Measurements from ENCODE around the gene CFAP20DC. TPM values are rescaled to one million over a fixed set of nuclear protein-coding genes. Genes with fewer than 3 reads are reported as not detected.

Gene CFAP20DC
- total and polyA plus RNA-seq, 2 of the 4 experiments (the other 2 are of a cell fraction): 1.2 to 1.6 TPM

DNA sequence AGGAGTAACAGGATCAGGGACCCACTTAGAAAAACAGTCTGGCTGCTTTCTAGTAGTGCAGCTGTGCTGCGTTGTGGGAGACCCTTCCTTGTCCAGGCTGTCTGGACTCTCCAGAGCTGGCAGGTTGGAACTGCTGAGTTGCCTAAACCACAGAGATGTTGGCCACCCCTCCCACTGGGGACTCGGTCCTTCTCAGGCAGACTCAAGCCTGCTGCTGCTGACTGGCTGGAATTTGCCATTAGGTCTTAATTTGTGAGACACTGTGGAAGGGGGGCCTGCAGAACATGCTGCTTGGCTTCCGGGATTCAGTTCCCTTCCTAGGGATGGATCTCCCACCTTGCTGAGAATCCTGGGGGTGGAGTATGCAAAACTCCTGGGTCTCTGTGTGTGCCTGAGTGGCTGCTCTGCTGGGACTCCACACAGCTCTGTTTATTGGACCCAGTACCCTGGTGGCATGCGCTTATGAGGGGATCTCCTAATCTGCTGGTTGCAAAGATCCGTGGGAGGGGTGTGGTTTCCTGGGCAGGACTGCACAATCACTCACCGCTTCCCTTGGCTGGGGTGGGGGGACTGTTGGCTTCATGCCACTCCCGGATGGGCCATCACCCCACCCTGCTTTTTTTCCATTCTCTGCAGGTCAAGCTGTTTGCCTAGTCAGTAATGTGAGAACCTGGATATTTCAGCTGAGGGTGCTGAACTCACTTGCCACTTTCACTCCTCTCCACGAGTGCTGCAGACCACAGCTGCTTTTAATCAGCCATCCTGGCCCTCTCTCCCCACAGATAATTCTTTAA is 150.5 kb downstream of the CFAP20DC start:
- no peak for DNase-seq

More for the DNA sequence above, 150.5 kb downstream of the CFAP20DC start:
- Histone ChIP-seq H2BK120ac (ENCODE audit: low read depth, low read length) (no peak overlapping the region), H2AFZ (replicated peaks; ENCODE audit: low read length, poor library complexity) (peak overlapping the region; percentile 33), H3K4ac (ENCODE audit: low read depth, low read length) (no peak overlapping the region), H3K36me3 (ENCODE audit: control insufficient read depth, insufficient read depth, low read length) (no peaks in the 10 kb centered on the region), H4K91ac (ENCODE audit: insufficient read depth, low read depth, low read length) (no peak overlapping the region), H2BK20ac (ENCODE audit: low read depth, low read length) (no peak overlapping the region), H2AK5ac (ENCODE audit: low read depth, low read length) (no peak overlapping the region), H2AK9ac (replicated peaks; ENCODE audit: low read depth, low read length, poor library complexity) (no peak overlapping the region), H3K9me3 (ENCODE audit: control insufficient read depth, insufficient read depth, low read length) (no peaks in the 10 kb centered on the region), H3K27ac (ENCODE audit: insufficient read depth, low read length) (no peak overlapping the region), H3K4me3 (ENCODE audit: insufficient read depth, low read depth, low read length) (no peak overlapping the region), H3K4me2 (ENCODE audit: low read depth, low read length) (no peak overlapping the region), H3K23ac (ENCODE audit: low read depth, low read length) (no peak overlapping the region), H3K9ac (ENCODE audit: low read depth, low read length) (no peak overlapping the region), H4K20me1 (ENCODE audit: insufficient read depth, low read length) (no peaks in the 10 kb centered on the region), H3K4me1 (ENCODE audit: control insufficient read depth, insufficient read depth, low read length) (no peaks in the 10 kb centered on the region), H3K9me1 (ENCODE audit: insufficient read depth, low read length) (no peaks in the 10 kb centered on the region), H4K5ac (ENCODE audit: low read depth, low read length) (no peak overlapping the region), H2BK5ac (ENCODE audit: low read depth, low read length, poor library complexity, severe bottlenecking) (no peak overlapping the region), H4K8ac (ENCODE audit: low read depth in 2 of 2, low read length in 2 of 2) (no peak overlapping the region), H3K14ac (replicated peaks; ENCODE audit: low read depth, low read length) (no peak overlapping the region), H3K56ac (ENCODE audit: extremely low read depth, insufficient read depth, low read length) (no peak overlapping the region), H2BK15ac (ENCODE audit: low read depth, low read length) (no peak overlapping the region), H3K18ac (ENCODE audit: low read depth, low read length) (no peak overlapping the region), H3K79me1 (ENCODE audit: low read depth in 1 of 2, low read length in 2 of 2) (no peaks in the 10 kb centered on the region), H3K27me3 (ENCODE audit: control insufficient read depth, insufficient read depth, low read length) (no peaks in the 10 kb centered on the region)
- CTCF ChIA-PET: interaction anchor here (0.6 kb wide), 1 partner anchor 416 kb away, joined by 4 read pairs; no protein-coding TSS in a partner anchor
- in situ Hi-C loops (cut with MboI; ENCODE audit: low sequenced_read_pairs) (no loop called here), intact Hi-C loops (cut with micrococcal nuclease) (no loop called here), dilution Hi-C loops (cut with HindIII; ENCODE audit: low sequenced_read_pairs, unreplicated experiment) (no loop called here)
- TF ChIP-seq FOS (IDR thresholded peaks at IDR 0.05; ENCODE audit: low read depth, low read length) (no peak), RFX5 (IDR thresholded peaks at IDR 0.05; ENCODE audit: low read depth, low read length) (no peak), CEBPB (IDR thresholded peaks at IDR 0.05; ENCODE audit: low read depth, low read length) (no peak), MAZ (IDR thresholded peaks at IDR 0.05; ENCODE audit: borderline replicate concordance, low read depth, low read length) (no peak), BHLHE40 (IDR thresholded peaks at IDR 0.05; ENCODE audit: low read depth, low read length) (no peak), CHD1 (IDR thresholded peaks at IDR 0.05; ENCODE audit: low read depth, low read length) (no peak), NFE2L2 (IDR thresholded peaks at IDR 0.05; ENCODE audit: low read depth, low read length) (no peak)
- TF ChIP-seq, protein P1, sequence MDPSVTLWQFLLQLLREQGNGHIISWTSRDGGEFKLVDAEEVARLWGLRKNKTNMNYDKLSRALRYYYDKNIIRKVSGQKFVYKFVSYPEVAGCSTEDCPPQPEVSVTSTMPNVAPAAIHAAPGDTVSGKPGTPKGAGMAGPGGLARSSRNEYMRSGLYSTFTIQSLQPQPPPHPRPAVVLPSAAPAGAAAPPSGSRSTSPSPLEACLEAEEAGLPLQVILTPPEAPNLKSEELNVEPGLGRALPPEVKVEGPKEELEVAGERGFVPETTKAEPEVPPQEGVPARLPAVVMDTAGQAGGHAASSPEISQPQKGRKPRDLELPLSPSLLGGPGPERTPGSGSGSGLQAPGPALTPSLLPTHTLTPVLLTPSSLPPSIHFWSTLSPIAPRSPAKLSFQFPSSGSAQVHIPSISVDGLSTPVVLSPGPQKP (IDR thresholded peaks at IDR 0.05; ENCODE audit: borderline replicate concordance, low read depth, low read length): no peak
- WGBS, 2 experiments (ENCODE audit: extremely low coverage in 2 of 2, insufficient read length in 1 of 2): no CpG with 5 or more reads among the region's 8 CpGs
- no TSS peak for BruUV-seq (replicated peaks)
- POLR2A ChIA-PET (ENCODE audit: unreplicated experiment): no interaction called here
- peak; percentile 14; the same call in 1 of the 2 replicates for ATAC-seq (ENCODE audit: low read depth)
